DMS114 treated with DMSO at 0.1 percent for 48 hours (cell line): Measurements from ENCODE around the gene PSME3.
"Not testable (repeated sequence)": the region's sequence is repeated elsewhere in the genome, so short reads cannot be mapped to it uniquely, and the experiment has no call there.

Experiments used
- DNase-seq: peaks from one replicate; lab custom pipeline; 2025; ENCODE audit not compliant: unreplicated experiment; lab: John Stamatoyannopoulos, UW

PSME3 gene

GRCh38 chr17:42849451-42850181 is 16.4 kb downstream of the PSME3 start:
- no peak for DNase-seq

GRCh38 chr17:42850954-42851353 is 17.8 kb downstream of the PSME3 start, which contains the start of gene AOC3:
Gene AOC3 (plus strand): TSS chr17:42851199. CDS start chr17:42851344, 145 bp downstream.
- DNase-seq: no peak

GRCh38 chr17:42851371-42852240 is 18.4 kb downstream of the PSME3 start:
- not testable (repeated sequence) for DNase-seq

GRCh38 chr17:42852351-42852750 is 19.2 kb downstream of the PSME3 start:
- DNase-seq: no peak

GRCh38 chr17:42853004-42853403 is 19.8 kb downstream of the PSME3 start:
- DNase-seq: no peak

- DNase-seq: no peak
These were observed 20.4 kb downstream of the PSME3 start for GRCh38 chr17:42853597-42853967.

GRCh38 chr17:42853968-42854790 is 21.0 kb downstream of the PSME3 start:
- no peak for DNase-seq

GRCh38 chr17:42855048-42855596 is 21.9 kb downstream of the PSME3 start:
- DNase-seq: no peak

GRCh38 chr17:42856093-42856492 is 22.9 kb downstream of the PSME3 start:
- not testable (repeated sequence) for DNase-seq

- DNase-seq: not testable (repeated sequence)
These were observed 23.3 kb downstream of the PSME3 start for GRCh38 chr17:42856516-42856915.

GRCh38 chr17:42857389-42857788 is 24.2 kb downstream of the PSME3 start:
- no peak for DNase-seq

- no peak for DNase-seq
These were observed 32.5 kb downstream of the PSME3 start for GRCh38 chr17:42865638-42866094.

- no peak for DNase-seq
These were observed 33.0 kb downstream of the PSME3 start for GRCh38 chr17:42866216-42866615.

GRCh38 chr17:42866631-42867575 is 33.7 kb downstream of the PSME3 start:
- no peak for DNase-seq

GRCh38 chr17:42867694-42868261 is 34.6 kb downstream of the PSME3 start:
- not testable (repeated sequence) for DNase-seq

GRCh38 chr17:42868338-42868737 is 35.1 kb downstream of the PSME3 start:
- no peak for DNase-seq

GRCh38 chr17:42871647-42872046 is 38.5 kb downstream of the PSME3 start:
- DNase-seq: no peak

GRCh38 chr17:42872251-42872965 is 39.2 kb downstream of the PSME3 start:
- DNase-seq: no peak

GRCh38 chr17:42873315-42873714 is 40.1 kb downstream of the PSME3 start:
- no peak for DNase-seq
